Measurements from ENCODE around the gene FBLL1.
"Not testable (repeated sequence)": the region's sequence is repeated elsewhere in the genome, so short reads cannot be mapped to it uniquely, and the experiment has no call there.

The FBLL1 gene

DNA sequence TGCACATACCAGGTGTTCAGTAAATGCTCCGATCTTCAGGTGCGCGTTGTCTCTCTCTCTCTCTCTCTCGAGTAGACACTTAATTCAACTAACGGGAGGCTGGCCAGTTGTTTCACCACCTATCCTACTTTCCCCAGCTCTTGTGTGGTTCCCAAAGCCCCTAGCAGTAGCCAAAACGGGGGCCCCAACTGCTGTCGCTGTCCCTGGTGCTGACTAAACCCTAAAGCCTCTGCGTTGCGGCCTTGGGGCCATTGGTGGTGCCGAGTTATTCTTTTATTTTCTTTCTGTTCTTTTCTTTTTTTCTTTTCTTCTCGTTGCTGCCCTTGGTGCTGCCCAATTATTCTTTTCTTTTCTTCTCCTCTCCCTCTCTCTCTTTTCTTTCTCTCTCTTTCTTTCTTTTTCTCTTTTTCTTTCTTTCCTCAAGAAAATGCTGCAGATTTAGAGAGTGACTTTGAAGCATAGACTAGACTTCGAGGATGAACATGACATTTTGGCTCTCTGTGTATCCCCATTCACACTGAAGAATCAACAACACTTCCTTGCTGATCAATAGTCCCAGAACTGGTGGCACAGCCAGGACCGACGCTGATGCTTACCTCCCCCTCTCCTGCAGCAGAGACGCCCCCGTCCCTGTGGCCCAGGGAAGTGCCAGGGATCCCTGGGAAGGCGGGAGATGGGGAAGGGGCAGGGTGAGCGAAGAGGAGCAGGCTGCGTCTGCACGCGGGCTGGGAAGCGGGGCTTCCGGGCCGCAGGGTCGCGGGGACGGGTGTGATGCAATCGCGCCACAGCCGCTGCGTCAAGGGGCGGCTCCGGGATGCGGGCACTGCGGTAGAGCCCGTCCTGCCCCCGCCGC lies at the start of gene FBLL1:
Gene FBLL1 (plus strand): TSS at position 785 of the 853 bp plus-strand sequence. CDS start 200 bp downstream, outside the sequence.
- DNase-seq: no peak

DNA sequence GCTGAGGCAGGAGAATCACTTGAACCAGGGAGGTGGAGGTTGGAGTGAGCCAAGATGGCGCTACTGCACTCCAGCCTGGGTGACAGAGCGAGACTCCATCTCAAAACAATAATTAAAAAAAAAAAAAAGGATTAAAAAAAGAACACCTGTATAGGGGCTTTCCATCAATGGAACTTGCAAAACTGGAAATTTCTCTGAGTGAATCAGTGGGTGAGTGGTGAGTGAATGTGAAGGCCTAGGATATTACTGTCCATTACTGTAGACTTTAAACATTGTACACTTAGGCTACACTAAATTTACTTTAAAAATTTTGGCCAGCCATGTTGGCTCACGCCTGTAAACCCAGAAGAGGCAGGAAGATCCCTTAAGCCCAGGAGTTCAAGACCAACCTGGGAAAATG lies 48.5 kb upstream of the FBLL1 start:
- no peak for DNase-seq

DNA sequence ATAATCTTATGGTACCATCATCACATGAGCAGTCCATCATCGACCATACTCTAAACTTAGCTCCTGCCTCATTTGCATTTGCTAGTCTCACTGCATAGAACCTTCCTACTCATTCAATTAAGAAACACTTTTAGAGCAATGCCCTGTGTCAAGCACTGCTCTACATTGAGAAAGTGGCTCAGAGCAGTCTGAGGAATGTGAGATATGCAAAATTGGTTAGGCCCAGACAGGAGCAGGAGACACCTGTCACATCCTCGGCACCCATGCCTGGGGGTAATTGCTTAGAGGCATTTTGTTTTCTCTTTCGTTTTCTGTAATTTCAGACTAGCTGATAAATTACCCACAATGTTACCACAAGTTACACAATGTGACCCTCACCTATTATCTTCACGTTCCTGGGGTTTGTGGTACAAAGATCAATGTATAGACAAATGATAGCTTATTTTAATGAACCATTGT lies 47.7 kb upstream of the FBLL1 start:
- no peak for DNase-seq

DNA sequence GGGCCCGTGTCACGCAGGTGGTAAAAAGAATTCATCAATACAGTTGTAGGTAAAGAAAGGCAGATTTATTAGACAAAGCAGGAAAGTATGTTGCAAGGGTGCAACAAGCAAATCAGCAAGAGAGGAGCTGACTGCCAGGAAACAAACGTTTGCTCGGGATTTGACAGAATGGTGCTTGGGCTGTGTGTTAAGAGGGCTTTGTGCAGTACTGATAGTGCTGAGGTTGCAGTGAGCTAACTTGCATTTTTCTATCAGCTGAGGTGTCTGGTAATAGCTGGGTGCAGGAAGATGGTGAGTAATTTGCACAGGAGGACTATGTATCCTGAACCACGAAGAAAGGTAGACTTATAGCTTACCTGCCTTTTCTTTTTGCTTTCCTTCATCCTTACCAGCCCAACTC lies 46.7 kb upstream of the FBLL1 start:
- DNase-seq: no peak

DNA sequence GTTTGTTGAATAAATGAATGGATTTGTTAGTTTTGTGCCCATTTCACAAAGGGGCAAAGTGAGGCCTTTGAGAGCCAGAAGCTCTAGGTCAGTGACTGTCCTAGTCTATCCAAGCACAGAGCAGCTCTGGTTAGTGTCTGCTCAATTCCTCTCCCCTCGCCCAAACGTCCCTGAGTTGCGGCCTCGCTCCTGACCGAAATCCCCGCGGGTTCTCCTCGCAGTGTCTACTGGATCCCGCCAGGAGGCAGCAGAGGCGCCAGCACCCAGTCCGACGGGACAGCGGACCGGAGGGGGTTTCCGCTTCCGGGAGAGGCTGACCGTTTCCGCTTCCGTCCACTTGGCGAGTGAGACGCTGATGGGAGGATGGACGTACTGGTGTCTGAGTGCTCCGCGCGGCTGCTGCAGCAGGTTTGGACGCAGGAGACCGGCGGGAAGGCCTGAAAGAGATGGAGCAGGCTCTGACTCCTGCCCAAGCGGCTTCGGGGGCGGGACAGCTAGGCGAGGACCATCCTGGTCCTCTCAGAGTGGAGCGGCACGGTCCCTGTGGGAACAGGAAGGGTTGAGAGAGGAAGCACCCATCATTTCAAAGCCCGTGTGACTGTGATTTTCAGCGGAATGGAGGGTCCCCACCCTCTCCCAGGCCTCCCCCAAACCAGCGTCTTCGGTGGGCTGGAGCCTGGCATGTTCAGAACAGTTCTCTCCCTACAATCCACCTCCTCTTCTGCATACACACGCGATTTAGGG lies 42.8 kb upstream of the FBLL1 start, which contains the start of gene RARS1:
Gene RARS1 (plus strand): TSS at position 336 of the 744 bp plus-strand sequence. CDS start 28 bp downstream, at position 364.
- peak; percentile 87 for DNase-seq

DNA sequence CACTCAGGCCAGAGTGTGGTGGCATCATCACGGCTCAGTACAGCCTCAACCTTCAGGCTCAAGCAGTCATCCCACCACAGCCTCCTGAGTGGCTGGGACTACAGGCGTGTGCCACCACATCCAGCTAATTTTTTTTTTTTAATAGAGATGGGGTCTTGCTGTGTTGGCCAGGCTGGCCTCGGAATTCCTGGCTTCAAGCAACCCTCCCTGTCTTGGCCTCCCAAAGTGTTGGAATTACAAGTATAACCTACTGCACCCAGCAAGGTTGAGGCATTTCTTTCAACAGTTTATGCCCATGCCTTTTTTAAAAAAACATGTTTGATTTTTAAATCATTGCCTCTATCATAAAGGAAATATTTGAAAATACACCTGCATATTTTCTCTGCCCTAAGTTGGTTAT lies 40.0 kb upstream of the FBLL1 start:
- no peak for DNase-seq

DNA sequence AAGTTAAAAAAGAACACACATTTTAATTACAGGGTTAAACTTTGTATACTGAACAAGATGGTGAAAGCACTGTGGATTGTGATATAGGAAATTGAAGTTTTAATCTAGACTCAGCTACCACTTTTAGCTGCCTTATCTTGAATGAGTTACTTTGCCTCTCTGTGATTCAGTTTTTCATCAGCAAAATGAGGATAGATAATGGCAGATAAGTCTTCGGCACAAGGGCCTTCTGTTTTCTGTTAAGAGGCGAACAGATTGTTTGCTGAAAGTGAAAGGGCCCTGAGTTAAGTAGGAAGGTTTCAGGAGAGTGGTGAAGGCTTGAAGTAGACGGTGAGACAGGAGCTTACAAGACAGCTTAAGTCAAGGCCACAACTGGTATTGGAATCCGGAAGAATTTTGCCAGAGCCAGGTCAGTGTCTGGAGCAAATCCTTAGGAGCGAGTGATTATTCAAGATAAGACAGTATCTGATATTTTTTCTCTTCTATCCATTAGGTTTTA lies 35.0 kb upstream of the FBLL1 start:
- DNase-seq: no peak

DNA sequence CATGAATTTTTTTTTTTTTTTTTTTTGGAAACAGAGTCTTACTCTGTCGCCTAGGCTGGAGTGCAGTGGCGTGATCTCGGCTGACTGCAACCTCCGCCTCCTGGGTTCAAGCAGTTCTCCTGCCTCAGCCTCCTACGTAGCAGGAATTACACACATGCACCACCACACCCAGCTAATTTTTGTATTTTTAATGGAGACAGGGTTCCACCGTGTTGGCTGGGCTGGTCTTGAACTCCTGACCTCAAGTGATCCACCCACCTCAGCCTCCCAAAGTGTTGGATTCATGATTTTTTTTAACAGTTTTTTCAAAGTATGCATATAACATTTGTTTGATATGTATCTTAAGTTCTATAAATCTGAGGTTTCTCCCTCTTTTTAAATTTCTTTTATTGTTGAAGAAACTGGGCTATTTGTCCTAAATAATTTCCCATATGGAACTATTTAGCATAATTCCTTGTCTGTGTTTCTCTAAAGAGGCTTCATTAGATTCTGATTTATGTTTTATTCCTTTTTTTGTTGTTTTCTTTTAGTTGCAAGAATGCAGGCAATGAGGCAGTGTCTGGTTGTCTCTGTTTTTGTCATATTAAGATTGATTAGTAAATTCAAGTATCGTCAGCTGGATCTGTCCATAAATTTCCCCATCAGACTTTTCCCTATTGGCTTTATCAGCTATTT lies 26.4 kb upstream of the FBLL1 start:
- no peak for DNase-seq

DNA sequence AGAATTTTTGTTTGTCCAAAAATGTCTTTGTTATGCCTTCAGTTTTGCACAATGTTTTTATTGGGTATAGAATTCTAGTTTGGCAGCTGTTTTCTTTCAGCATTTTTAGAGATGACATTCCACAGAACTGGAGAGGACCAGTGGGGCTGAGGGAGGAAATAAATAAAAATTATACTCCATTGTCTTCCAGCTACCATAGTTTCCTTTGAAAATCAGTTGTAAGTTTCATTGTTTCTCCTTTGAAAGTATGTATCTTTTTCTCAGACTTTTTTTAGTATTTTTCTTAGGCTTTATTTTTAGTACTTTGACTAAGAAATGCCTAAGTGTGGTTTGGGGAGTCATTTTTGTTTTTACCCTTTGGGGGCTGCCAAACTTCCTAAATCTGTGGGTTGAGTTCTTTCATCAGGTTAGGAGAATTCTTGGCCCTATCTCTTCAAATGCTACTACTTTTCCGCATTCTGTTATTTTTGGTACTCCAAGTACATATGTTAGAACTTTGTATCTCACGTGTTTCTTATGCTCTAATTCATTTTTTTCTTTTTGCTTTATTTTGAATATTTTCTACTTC lies 15.2 kb upstream of the FBLL1 start:
- DNase-seq: no peak

DNA sequence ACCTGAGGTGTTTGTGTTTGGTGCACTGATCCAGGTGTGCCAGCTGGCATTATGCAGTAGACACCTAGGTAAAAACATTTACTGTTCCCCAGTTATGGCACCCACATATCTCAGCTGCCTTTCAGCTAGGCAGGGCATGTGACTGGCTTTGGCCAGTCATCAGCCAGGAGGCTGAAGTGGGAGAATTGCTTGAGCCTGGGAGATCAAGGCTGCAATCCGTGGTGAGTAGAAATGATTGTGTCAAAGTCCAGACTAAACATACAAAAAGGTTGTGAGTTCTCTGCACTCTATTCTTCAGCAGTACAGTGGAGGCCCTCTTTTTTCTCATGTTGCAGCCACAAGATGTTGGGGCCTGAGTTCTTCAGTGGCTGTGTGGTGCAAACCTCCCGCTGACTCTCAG lies 3.2 kb upstream of the FBLL1 start:
- no peak for DNase-seq

DNA sequence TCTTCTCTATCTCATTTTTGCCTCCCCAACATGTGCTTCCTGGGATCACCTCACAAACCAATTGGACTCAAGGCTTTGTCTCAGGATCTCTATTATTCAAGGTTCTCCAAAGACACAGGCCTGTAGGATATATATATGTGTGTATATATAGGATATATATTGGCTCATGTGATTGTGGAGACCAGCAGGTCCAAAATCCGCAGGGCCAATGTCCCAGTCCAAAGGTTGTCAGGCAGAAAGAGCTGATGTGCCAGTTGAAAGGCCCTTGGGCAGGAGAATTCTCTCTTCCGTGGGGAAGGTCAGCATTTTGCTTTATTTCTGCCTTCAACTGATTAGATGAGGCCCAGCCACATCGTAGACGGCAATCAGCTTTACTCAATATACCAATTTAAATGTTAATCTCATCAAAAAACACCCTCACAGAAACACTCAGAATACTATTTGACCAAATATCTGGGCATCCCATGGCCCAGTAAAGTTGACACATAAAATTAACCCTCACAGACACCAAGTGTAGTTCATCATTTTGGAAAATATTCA lies 1.3 kb upstream of the FBLL1 start:
- DNase-seq: no peak

DNA sequence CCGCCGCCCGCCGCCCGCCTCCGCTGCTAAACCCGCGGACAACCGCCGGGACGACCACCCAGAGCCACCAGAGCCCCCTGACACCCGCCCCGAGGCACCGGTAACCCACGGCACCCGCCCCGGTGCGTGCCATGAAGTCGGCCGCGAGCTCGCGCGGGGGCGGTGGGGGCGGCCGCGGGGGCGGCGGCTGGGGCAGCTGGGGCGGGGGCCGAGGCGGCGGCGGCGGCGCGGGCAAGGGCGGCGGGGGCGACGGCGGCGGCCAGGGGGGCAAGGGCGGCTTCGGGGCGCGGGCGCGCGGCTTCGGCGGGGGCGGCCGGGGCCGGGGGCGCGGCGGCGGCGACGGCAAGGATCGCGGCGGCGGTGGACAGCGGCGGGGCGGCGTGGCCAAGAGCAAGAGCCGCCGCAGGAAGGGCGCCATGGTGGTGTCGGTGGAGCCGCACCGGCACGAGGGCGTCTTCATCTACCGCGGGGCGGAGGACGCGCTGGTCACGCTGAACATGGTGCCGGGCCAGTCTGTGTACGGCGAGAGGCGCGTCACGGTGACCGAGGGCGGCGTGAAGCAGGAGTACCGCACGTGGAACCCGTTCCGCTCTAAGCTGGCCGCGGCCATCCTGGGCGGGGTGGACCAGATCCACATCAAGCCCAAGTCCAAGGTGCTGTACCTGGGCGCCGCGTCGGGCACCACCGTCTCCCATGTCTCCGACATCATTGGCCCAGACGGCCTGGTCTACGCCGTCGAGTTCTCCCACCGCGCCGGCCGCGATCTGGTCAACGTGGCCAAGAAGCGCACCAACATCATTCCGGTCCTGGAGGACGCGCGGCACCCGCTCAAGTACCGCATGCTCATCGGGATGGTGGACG lies 499 bp downstream of the FBLL1 start:
- DNase-seq: no peak

DNA sequence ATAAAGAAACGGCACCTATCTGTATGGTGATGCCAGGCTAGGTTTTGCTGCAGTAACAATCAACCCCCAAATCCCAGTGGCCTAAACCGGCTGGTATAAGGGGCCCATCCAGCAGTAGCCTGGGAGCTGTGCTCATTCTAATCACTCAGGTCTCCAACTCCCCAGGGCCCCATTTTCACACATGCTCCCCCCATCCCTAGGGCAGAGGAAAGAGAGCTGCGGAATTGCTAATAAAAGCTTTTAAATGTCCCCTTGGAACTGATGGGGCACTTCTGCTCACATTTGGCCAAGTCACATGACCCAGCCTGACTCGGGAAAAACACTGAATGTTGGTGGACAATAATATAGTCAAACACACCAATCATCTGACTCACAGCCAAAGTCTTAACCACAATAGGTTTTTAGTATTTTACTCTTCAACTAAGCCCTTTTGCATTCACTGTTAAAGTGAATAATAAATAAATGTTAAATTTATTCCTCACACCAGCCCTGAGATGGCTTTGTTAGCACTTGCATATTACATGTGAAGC lies 1.6 kb downstream of the FBLL1 start:
- no peak for DNase-seq

DNA sequence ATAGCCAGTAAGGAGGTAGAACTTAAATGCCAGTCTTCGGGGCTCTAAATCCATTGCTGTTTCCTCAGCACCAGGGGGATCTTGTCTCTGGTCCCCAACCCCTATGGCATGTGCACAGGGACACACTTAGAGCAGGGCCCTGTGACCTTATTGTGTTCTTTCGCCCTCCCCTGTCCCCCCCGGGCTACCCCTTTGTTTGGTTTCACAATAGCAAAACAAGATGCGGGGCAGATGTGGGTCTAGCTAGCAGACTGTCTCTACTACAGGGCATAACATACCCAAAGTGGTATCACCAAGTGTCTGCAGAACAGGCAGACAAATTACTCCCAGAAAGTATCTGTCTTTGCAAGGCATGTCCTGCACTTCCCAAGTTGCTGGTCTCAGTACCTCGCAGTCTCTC lies 2.1 kb downstream of the FBLL1 start:
- no peak for DNase-seq

DNA sequence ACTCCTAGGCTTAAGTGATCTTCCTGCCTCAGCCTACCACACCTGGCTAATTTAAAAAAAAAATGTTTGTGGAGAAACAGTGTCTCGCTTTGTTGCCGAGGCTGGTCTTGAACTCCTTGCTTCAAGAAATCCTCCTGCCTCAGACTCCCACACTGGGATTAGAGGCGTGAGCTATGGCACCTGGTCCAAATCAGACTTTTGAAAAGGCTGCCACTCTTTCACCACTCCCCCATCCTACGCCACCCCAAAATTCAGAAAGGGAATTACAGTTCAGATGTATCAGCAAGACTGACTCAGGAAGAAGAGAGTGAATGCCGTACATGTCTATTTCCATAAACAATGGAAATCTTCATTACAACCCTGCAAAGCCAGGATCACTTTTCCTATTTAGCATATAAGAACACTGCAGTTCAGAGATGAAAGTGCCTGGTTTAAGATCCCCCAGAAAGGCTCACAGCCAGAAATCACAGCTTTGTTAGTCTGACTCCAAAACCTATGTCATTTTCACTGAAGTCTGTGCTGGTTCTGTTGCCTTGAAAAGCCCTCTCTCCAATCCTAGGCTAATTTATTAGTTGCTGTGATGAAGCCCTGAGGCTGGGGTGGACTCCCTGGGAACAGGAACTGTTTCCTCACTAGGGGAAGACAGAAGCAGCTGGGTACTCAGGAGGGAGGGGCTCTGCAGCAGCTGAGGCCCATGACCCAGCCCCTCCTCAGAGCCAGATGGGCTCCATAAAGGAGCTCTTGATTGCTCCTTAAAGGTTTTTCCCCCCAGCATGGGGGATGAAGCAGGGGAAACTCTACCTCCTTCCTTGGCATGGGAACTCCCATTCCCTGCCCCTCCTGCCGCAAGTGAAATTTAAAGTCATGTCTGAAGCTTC lies 3.1 kb downstream of the FBLL1 start:
- DNase-seq: no peak

DNA sequence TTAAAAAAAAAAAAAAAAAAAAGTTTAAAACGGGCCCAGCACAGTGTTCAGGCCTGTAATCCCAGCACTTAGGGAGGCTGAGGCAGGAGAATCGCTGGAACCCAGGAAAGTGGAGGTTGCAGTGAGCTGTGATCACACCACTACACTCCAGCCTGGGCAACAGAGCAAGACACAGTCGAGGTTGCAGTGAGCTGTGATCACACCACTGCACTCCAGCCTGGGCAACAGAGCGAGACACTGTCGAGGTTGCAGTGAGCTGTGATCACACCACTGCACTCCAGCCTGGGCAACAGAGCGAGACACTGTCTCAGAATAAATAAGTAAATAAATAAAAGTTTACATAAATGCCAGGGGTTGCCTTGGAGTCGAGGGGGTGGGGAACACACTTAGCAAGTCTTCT lies 5.2 kb downstream of the FBLL1 start:
- DNase-seq: not testable (repeated sequence)

DNA sequence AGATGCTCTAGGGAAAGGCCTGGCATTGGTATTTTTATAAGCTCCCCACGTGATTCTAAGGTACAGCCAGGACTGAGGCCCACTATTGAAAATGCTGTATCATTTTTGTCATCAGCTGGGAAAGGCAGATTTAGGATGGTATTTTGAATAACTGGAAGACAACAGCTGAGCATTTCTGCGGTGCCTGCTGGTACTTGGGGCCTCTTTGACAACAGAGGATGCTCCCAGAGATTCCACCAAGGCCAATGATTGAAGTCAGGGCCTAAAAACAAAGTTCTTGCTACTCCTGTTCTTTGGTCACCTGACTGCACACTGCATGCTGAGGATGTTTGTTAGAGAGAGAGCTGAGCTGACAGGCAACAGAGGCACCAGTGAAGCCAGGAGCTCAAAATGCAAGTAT lies 8.1 kb downstream of the FBLL1 start:
- DNase-seq: no peak

DNA sequence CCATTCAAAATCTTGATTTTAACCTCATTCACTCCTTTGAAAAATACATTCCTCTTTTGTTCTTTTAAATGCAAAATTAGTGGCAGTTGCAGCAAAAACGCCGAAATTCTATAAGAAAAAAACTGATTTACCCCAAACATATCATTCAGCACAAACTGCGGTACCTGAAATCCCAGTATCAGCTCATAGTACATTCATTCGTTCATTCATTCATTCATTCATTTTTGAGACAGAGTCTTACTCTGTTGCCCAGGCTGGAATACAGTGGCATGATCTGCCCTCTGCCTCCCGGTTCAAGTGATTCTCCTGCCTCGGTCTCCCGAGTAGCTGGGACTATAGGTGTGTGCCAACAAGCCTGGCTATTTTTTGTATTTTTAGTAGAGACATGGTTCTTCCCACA lies 20.4 kb downstream of the FBLL1 start:
- no peak for DNase-seq

DNA sequence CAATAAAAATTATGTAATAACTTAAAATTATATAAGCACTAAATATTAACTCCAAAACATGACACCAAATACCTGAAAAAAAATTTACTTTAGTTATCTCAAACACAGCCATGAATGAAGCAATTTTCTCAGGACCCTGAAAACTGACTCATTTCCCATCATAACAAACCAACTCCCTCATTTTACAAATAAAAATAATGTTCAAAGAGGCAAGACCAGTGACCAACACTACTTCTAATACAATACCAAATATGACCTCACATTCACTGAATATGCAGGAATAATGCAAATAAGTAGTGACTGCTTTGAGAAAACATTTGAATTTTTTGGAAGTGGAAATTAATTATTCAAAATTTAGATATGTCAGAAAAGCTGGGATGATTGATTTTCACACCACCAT lies 21.6 kb downstream of the FBLL1 start:
- no peak for DNase-seq

DNA sequence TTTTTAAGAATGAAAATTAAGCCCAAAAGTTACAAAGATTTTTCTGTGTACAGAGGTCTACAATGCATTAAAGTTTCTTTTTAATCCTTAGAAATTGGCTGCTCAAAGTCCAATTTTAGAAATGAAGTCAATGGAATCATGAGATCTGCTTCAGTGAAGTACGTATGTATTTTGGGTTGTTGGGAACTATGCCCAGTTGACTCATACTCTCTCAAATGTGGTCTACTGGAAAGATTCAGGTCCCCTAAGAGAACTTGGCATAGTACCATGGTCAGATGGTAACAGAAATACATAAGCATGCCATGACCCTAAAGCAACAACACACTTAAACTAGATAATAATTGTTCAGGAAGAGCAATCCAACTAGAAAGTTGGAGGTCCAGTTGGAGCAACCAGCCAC lies 23.0 kb downstream of the FBLL1 start:
- DNase-seq: no peak

All from activated T-cell treated with anti-CD3 and anti-CD28 coated beads, Interleukin-2, amount 50 U/mL, for 1 hour (primary cell).